HFFc6 (cell line): ENCODE measurements around the gene IL12RB1. TPM values are rescaled to one million over a fixed set of nuclear protein-coding genes. Genes with fewer than 3 reads are reported as not detected.

ENCODE experiments used
- DNase-seq: peaks from one replicate; pipeline ENCODE4 v3.0.0-alpha.2; 2018
- H3K27ac Mint-ChIP-seq: 2 replicates; pipeline ENCODE4 v1.8.0; 2020; ENCODE audit warnings: mild to moderate bottlenecking, mixed read lengths
- H3K27me3 Mint-ChIP-seq: 2 replicates; pipeline ENCODE4 v1.8.0; 2021; ENCODE audit warnings: mild to moderate bottlenecking, moderate library complexity, mixed read lengths; ENCODE audit not compliant: insufficient read depth
- H3K36me3 Mint-ChIP-seq: 2 replicates; pipeline ENCODE4 v1.8.0; 2021; ENCODE audit warnings: low read depth, mixed read lengths
- H3K4me1 Mint-ChIP-seq: 2 replicates; pipeline ENCODE4 v1.8.0; 2020; ENCODE audit warnings: low read depth, mixed read lengths
- H3K4me3 Mint-ChIP-seq: 2 replicates; pipeline ENCODE4 v1.8.0; 2020; ENCODE audit warnings: mild to moderate bottlenecking, moderate library complexity, mixed read lengths
- H3K9me3 Mint-ChIP-seq: 2 replicates; pipeline ENCODE4 v1.8.0; 2020; ENCODE audit warnings: mild to moderate bottlenecking, mixed read lengths
- CTCF ChIP-seq: fragments of 200-600 bp; sonication (generic); IDR thresholded peaks from 2 replicates; pipeline ENCODE4 v1.5.0; 2021; ENCODE audit warnings: antibody characterized with exemption, mild to moderate bottlenecking
- total RNA-seq, 6 experiments: library from RNA; stranded (reverse); fragmentation: NEBNext Ultra II Directional; extraction: Animal tissue kit (Norgen Biotek cat#: 25700); gene quantifications; 2 replicates in 1 of 6; 3 replicates in 5 of 6; pipeline ENCODE4 v1.2.3, GENCODE V29; 2021

Gene IL12RB1
- total RNA-seq, 6 experiments from 2014 or later: 0.10 TPM; not detected in 5

GRCh38 chr19:18098891-18099622, 12.3 kb upstream of the IL12RB1 start:
- no peak for DNase-seq
- no peak for TF ChIP-seq CTCF
- H3K9me3 Mint-ChIP-seq: no peaks in the 10 kb centered on the region
- peak overlapping the region; percentile 39 for H3K4me3 Mint-ChIP-seq
- H3K4me1 Mint-ChIP-seq: no peaks in the 10 kb centered on the region
- H3K27ac Mint-ChIP-seq: no peak overlapping the region
- H3K27me3 Mint-ChIP-seq: peaks cover 23% of the 10 kb centered on the region
- H3K36me3 Mint-ChIP-seq: no peaks in the 10 kb centered on the region

GRCh38 chr19:18097993-18098890, 11.5 kb upstream of the IL12RB1 start:
- H3K4me3 Mint-ChIP-seq: peak overlapping the region; percentile 39
- no peaks in the 10 kb centered on the region for H3K9me3 Mint-ChIP-seq
- TF ChIP-seq CTCF: no peak
- H3K36me3 Mint-ChIP-seq: no peaks in the 10 kb centered on the region
- peaks cover 7% of the 10 kb centered on the region for H3K4me1 Mint-ChIP-seq
- peaks cover 23% of the 10 kb centered on the region for H3K27me3 Mint-ChIP-seq
- no peak for DNase-seq
- H3K27ac Mint-ChIP-seq: no peak overlapping the region

- no peak for TF ChIP-seq CTCF
- Mint-ChIP-seq H3K4me1 (peaks cover 7% of the 10 kb centered on the region), H3K27ac (no peak within 1 kb of the TSS), H3K9me3 (no peaks in the 10 kb centered on the region), H3K27me3 (peaks cover 23% of the 10 kb centered on the region), H3K36me3 (no peaks in the 10 kb centered on the region), H3K4me3 (peak within 1 kb of the TSS; percentile 32; the same call in 1 of the 2 replicates)
- no peak for DNase-seq
Measured at GRCh38 chr19:18097217-18097992, 10.7 kb upstream of the IL12RB1 start, which contains the start of gene MAST3. MAST3 (plus strand) TSS chr19:18097778; CDS start chr19:18097793, 15 bp downstream.

GRCh38 chr19:18096258-18096657, 9.5 kb upstream of the IL12RB1 start:
- Mint-ChIP-seq H3K36me3 (no peaks in the 10 kb centered on the region), H3K4me3 (no peak overlapping the region), H3K27ac (no peak overlapping the region), H3K27me3 (peaks cover 21% of the 10 kb centered on the region), H3K4me1 (peaks cover 7% of the 10 kb centered on the region), H3K9me3 (no peaks in the 10 kb centered on the region)
- TF ChIP-seq CTCF: no peak
- DNase-seq: no peak

- Mint-ChIP-seq H3K27ac (no peak overlapping the region), H3K27me3 (peaks cover 8% of the 10 kb centered on the region), H3K36me3 (no peaks in the 10 kb centered on the region), H3K9me3 (no peaks in the 10 kb centered on the region), H3K4me3 (no peak overlapping the region), H3K4me1 (peaks cover 14% of the 10 kb centered on the region)
- TF ChIP-seq CTCF: no peak
- DNase-seq: peak; percentile 26
Measured at GRCh38 chr19:18093439-18094161, 6.9 kb upstream of the IL12RB1 start.
